Tibial nerve (tissue), 4 donors: ENCODE data around the gene RAB33A. TPM values are rescaled to one million over a fixed set of nuclear protein-coding genes. Genes with fewer than 3 reads are reported as not detected.

Source experiments
- DNase-seq, 2 donors: peaks; one replicate each; pipeline ENCODE4 v3.0.0-alpha.2; 2019; ENCODE audit warnings: low spot score in 2 of 2
- H3K27ac ChIP-seq, 4 donors: fragments of 200-600 bp; sonication (generic) in 3 of 4; one replicate each; pipeline ENCODE4 v1.5.1; 2017 to 2019; ENCODE audit warnings: mild to moderate bottlenecking in 1 of 4
- H3K27me3 ChIP-seq, 2 donors: fragments of 200-600 bp; sonication (generic) in 1 of 2; one replicate each; pipeline versions ENCODE4 v1.5.1 to v1.6.0; 2017 to 2019
- H3K36me3 ChIP-seq, 3 donors: fragments of 200-600 bp; sonication (generic); one replicate each; pipeline ENCODE4 v1.5.1; 2018 to 2019
- H3K4me1 ChIP-seq, 4 donors: fragments of 200-600 bp; sonication (generic) in 3 of 4; one replicate each; pipeline ENCODE4 v1.5.1; 2017 to 2019
- H3K4me3 ChIP-seq, 4 donors: fragments of 200-600 bp; sonication (generic) in 3 of 4; one replicate each; pipeline ENCODE4 v1.5.1; 2017 to 2019; ENCODE audit warnings: mild to moderate bottlenecking in 1 of 4, moderate library complexity in 1 of 4
- H3K9me3 ChIP-seq, 4 donors: fragments of 200-600 bp; sonication (generic) in 3 of 4; one replicate each; pipeline ENCODE4 v1.5.1; 2017 to 2019
- EP300 ChIP-seq, 2 donors: sonication (generic); formaldehyde crosslinking; IDR thresholded peaks; one replicate each; pipeline ENCODE4 v1.6.1; 2017; ENCODE audit warnings: antibody characterized with exemption in 2 of 2, mild to moderate bottlenecking in 1 of 2
- POLR2A ChIP-seq, 2 donors: fragments of 450-650 bp; IDR thresholded peaks; one replicate each; pipeline ENCODE4 v1.6.1; 2017; ENCODE audit warnings: antibody characterized with exemption in 2 of 2, mild to moderate bottlenecking in 2 of 2, moderate library complexity in 2 of 2
- WGBS, 2 donors: methylation state at CpG; one replicate each; pipeline ENCODE4 v1.1.5; 2018; 5-methylcytosine and 5-hydroxymethylcytosine counted together
- total RNA-seq, 4 donors: library from RNA; depleted of rRNA; stranded (reverse); fragments of >200 nt; gene quantifications; one replicate each; pipeline ENCODE4 v1.1.0, GENCODE V29; 2016
- TF ChIP-seq, protein P1 (sequence below), 5 experiments: fragments of 200-600 bp in 3 of 5; fragments of 450-650 bp in 2 of 5; sonication (generic) in 3 of 5; IDR thresholded peaks; one replicate each; pipeline ENCODE4 v1.5.1; 2016 to 2019; ENCODE audit warnings: antibody characterized with exemption in 5 of 5, mild to moderate bottlenecking in 3 of 5, moderate library complexity in 2 of 5

Gene RAB33A
- total RNA-seq, 4 donors from 2014 or later: 2.1 TPM; not detected in 3

DNA sequence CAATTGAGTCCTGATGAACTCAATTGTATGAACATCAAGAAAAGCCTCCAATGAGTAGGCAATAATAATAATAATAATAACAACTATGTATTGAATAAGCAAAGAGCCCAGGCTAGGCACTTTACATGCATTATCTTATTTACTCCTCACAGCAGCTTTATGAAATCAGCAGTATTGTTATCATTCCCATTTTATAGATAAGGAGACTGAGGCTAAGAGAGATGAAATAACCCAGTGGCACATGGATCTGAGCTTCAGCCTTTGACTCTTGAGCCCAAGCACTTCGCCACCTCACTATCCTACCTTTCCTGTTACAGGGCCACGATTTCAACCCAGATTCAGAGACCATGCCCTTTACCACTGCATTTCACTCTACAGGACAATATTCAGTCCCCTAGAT is 3.2 kb downstream of the RAB33A start:
- Histone ChIP-seq H3K9me3 (no peaks in the 10 kb centered on the region), H3K4me3 (no peak overlapping the region), H3K4me1 (peaks cover 0 to 19% (median 2%) of the 10 kb centered on the region in 4 donors), H3K36me3 (no peaks in the 10 kb centered on the region), H3K27me3 (peaks cover 0 to 5% of the 10 kb centered on the region in 2 donors), H3K27ac (peak overlapping the region in 2 of 4 donors; percentile 64 to 68)
- 77 to 100% methylated on average over 1 to 2 of the region's 2 CpGs for WGBS, 2 donors
- DNase-seq: no peak
- TF ChIP-seq, protein P1, sequence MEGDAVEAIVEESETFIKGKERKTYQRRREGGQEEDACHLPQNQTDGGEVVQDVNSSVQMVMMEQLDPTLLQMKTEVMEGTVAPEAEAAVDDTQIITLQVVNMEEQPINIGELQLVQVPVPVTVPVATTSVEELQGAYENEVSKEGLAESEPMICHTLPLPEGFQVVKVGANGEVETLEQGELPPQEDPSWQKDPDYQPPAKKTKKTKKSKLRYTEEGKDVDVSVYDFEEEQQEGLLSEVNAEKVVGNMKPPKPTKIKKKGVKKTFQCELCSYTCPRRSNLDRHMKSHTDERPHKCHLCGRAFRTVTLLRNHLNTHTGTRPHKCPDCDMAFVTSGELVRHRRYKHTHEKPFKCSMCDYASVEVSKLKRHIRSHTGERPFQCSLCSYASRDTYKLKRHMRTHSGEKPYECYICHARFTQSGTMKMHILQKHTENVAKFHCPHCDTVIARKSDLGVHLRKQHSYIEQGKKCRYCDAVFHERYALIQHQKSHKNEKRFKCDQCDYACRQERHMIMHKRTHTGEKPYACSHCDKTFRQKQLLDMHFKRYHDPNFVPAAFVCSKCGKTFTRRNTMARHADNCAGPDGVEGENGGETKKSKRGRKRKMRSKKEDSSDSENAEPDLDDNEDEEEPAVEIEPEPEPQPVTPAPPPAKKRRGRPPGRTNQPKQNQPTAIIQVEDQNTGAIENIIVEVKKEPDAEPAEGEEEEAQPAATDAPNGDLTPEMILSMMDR (IDR thresholded peaks at IDR 0.05): no peak
- TF ChIP-seq POLR2A (IDR thresholded peaks at IDR 0.05) (no peak), EP300 (IDR thresholded peaks at IDR 0.05) (no peak)

DNA sequence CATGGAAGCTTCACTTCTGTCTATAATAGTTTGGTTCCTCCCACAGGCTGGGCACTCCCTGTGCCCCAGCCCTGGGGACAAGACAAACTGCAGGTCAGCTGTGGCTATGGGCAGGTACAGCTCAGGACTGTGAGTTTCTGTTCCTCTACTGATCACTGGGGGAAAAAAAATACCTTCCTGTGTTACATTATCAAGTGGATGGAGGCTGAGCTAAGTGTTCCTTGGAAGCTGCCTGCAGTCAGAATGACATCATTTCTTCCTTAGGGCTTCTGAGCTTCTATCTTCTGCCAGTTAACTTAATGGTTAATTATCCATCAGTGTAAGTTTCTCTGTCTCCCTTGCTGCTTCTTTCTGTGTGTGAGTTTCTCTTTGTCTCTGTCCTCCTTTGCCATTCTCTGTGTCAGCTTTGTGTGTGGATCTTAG is 4.6 kb downstream of the RAB33A start:
- no peak for DNase-seq
- H3K4me1 ChIP-seq: peaks cover 0 to 15% (median 2%) of the 10 kb centered on the region in 4 donors
- peaks cover 0 to 5% of the 10 kb centered on the region in 2 donors for H3K27me3 ChIP-seq

DNA sequence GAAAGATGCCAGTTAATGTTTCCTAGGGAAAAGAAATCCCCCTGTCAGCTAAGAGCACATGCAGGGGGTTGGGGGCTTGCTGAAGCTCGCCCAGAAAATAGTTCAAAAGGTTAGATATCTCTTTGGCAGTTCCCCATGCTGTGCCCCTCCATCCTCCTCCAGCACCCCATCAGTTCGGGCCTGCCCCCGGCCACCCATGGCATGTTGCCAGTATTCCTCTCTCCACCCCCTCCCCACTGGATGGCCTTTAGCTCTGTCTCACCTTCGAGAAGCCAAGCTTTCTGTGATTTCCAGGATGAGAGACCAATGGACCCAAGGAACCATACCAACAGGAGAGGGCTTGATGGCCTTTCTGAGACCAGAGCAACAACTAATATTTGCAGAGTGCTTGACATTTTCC is 5.2 kb downstream of the RAB33A start:
- Histone ChIP-seq H3K4me3 (no peak overlapping the region), H3K4me1 (peaks cover 0 to 9% (median 2%) of the 10 kb centered on the region in 4 donors), H3K27me3 (peaks cover 0 to 5% of the 10 kb centered on the region in 2 donors), H3K27ac (no peak overlapping the region), H3K9me3 (no peaks in the 10 kb centered on the region), H3K36me3 (no peaks in the 10 kb centered on the region)
- no peak for DNase-seq
- 49 to 53% methylated on average over 2 to 4 of the region's 4 CpGs for WGBS, 2 donors
- TF ChIP-seq, protein P1 (IDR thresholded peaks at IDR 0.05): no peak
- TF ChIP-seq POLR2A (IDR thresholded peaks at IDR 0.05) (no peak), EP300 (IDR thresholded peaks at IDR 0.05) (no peak)

More for the DNA sequence above, 4.6 kb downstream of the RAB33A start:
- Histone ChIP-seq H3K4me3 (no peak overlapping the region), H3K9me3 (no peaks in the 10 kb centered on the region), H3K27ac (no peak overlapping the region), H3K36me3 (no peaks in the 10 kb centered on the region)
- TF ChIP-seq EP300 (IDR thresholded peaks at IDR 0.05): no peak
- TF ChIP-seq POLR2A (IDR thresholded peaks at IDR 0.05): no peak
- TF ChIP-seq, protein P1 (IDR thresholded peaks at IDR 0.05): no peak

DNA sequence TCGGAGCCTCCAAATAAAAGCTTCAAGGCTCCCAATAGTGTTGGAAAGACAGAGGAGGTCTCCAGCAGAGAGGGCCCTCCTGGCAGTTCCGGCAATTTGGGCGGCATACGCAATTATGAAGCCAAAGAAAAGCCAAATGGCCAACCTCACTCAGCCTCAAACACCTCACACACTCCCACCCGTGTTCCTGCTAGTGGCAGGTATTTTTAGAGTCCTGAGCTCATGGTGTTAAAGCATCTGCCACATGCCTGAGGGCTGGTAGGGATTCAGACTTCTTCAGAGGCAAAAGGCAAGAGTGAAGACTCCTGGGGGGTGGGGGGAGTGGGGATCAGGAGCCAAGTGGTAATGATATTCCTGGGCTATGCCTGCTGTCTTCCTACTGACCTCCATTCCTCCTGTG is 7.4 kb downstream of the RAB33A start:
- H3K27me3 ChIP-seq: no peaks in the 10 kb centered on the region
- H3K36me3 ChIP-seq: no peaks in the 10 kb centered on the region
- TF ChIP-seq POLR2A (IDR thresholded peaks at IDR 0.05) (no peak), EP300 (IDR thresholded peaks at IDR 0.05) (no peak)
- TF ChIP-seq, protein P1 (IDR thresholded peaks at IDR 0.05): no peak
- no peak overlapping the region for H3K4me3 ChIP-seq
- H3K9me3 ChIP-seq: no peaks in the 10 kb centered on the region
- WGBS, 2 donors: 59 to 75% methylated on average over 5 of the region's 5 CpGs
- no peak overlapping the region for H3K27ac ChIP-seq
- no peak for DNase-seq
- H3K4me1 ChIP-seq: peaks cover 0 to 3% (median 1%) of the 10 kb centered on the region in 4 donors

DNA sequence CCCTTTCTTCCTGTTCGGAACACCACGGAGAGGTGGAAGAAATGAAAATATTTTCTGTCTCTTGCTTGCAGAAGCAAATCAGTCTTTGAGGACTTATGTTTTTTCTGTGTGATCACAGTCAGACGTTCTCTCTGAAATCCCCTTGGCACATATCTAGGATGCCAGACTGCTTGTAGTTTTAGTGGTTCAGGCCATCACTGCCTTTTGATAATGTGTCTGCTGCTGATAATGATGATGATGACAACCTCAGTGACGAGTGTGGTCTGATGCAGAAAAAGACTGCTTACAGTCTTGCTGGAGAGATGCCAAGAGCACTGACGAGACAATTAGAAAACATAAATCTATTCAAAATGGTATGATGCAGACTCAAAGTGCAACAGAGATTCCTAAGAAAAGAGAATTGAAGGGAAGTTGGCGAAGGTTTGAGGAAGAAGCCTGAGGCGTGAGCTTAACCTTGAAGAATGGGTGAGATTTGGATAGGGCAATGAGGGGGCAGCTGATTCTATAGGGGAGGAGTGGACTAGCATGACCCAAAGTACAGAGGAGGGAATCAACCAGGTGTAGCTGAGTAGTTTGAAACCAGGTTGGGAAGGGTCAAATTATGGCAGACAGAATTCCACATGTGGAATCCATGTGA is 7.9 kb downstream of the RAB33A start:
- Histone ChIP-seq H3K4me1 (no peaks in the 10 kb centered on the region), H3K27ac (no peak overlapping the region), H3K27me3 (no peaks in the 10 kb centered on the region), H3K9me3 (no peaks in the 10 kb centered on the region), H3K4me3 (no peak overlapping the region), H3K36me3 (no peaks in the 10 kb centered on the region)
- WGBS, 2 donors: 38 to 63% methylated on average over 7 of the region's 7 CpGs
- DNase-seq: no peak
- TF ChIP-seq EP300 (IDR thresholded peaks at IDR 0.05) (no peak), POLR2A (IDR thresholded peaks at IDR 0.05) (no peak)
- TF ChIP-seq, protein P1 (IDR thresholded peaks at IDR 0.05): no peak
